Sigmoid colon (tissue), 7 donors: ENCODE measurements around the gene MST1. TPM values are rescaled to one million over a fixed set of nuclear protein-coding genes. Genes with fewer than 3 reads are reported as not detected.

Source experiments
- DNase-seq: peaks from one replicate; pipeline ENCODE4 v3.0.0-alpha.2; 2019
- H3K27ac ChIP-seq, 4 donors: fragments of 200-600 bp; sonication (generic); one replicate each; pipeline ENCODE4 v1.5.1; 2016 to 2019; ENCODE audit warnings: mild to moderate bottlenecking in 1 of 4
- H3K27me3 ChIP-seq, 3 donors: fragments of 200-600 bp; sonication (generic); one replicate each; pipeline ENCODE4 v1.5.1; 2019; ENCODE audit warnings: mild to moderate bottlenecking in 1 of 3
- H3K36me3 ChIP-seq, 4 donors: fragments of 200-600 bp; sonication (generic); one replicate each; pipeline ENCODE4 v1.5.1; 2016 to 2019
- H3K4me1 ChIP-seq, 4 donors: fragments of 200-600 bp; sonication (generic); one replicate each; pipeline ENCODE4 v1.5.1; 2017 to 2019
- H3K4me3 ChIP-seq, 4 donors: fragments of 200-600 bp; sonication (generic); one replicate each; pipeline ENCODE4 v1.5.1; 2017 to 2019; ENCODE audit warnings: mild to moderate bottlenecking in 2 of 4, moderate library complexity in 1 of 4
- H3K9me3 ChIP-seq, 4 donors: fragments of 200-600 bp in 3 of 4; sonication (generic) in 3 of 4; one replicate each; pipeline versions ENCODE4 v1.5.1 to v1.6.1; 2013 to 2019
- CTCF ChIP-seq, 4 experiments: fragments of 450-650 bp in 3 of 4; fragments of 200-600 bp in 1 of 4; IDR thresholded peaks; one replicate each; pipeline ENCODE4 v1.5.1; 2016 to 2019; ENCODE audit warnings: antibody characterized with exemption in 4 of 4, mild to moderate bottlenecking in 3 of 4, moderate library complexity in 2 of 4
- EP300 ChIP-seq, 4 donors: sonication (generic); formaldehyde crosslinking; IDR thresholded peaks; one replicate each; pipeline ENCODE4 v1.6.1; 2017; ENCODE audit warnings: antibody characterized with exemption in 4 of 4
- POLR2A ChIP-seq, 2 donors: fragments of 450-650 bp; IDR thresholded peaks; one replicate each; pipeline ENCODE4 v1.6.1; 2016; ENCODE audit warnings: antibody characterized with exemption in 2 of 2, mild to moderate bottlenecking in 2 of 2, moderate library complexity in 2 of 2
- POLR2AphosphoS5 ChIP-seq, 4 donors: sonication (generic); formaldehyde crosslinking; IDR thresholded peaks; one replicate each; pipeline ENCODE4 v1.6.1; 2017; ENCODE audit warnings: antibody characterized with exemption in 4 of 4
- WGBS, 2 donors: extraction: QIAGEN DNeasy Blood & Tissue Kit; methylation state at CpG; one replicate each; pipeline ENCODE4 v1.1.7; 2013; 5-methylcytosine and 5-hydroxymethylcytosine counted together
- intact Hi-C: fragments of 100-400 bp; cut with DNase I; formaldehyde crosslinking; loops from one replicate; pipeline ENCODE4 v1.15.1; 2023
- polyA plus RNA-seq, 3 donors: library from polyadenylated mRNA; stranded (reverse); fragments of 200-250 nt; gene quantifications; one replicate each; pipeline ENCODE4 v1.2.3, GENCODE V29; 2013
- total RNA-seq, 4 donors: library from RNA; depleted of rRNA; stranded (reverse); fragments of >200 nt; gene quantifications; one replicate each; pipeline ENCODE4 v1.1.0, GENCODE V29; 2016
- donor health status: healthy with polysubstance abuse.
- donor health status: Bipolar disorder and iron deficiency.
- donor health status: healthy.

Gene MST1
- total and polyA plus RNA-seq, 7 donors = 3.0 to 18.1 (median 7.7) TPM; not detected in 1

GRCh38 chr3:49725906-49726681 is 36.8 kb upstream of the MST1 start:
- intact Hi-C loops = no loop called here
- Histone ChIP-seq H3K9me3 (no peaks in the 10 kb centered on the region), H3K36me3 (peaks cover 20 to 64% (median 32%) of the 10 kb centered on the region in 4 donors), H3K4me3 (no peak overlapping the region), H3K27ac (peak overlapping the region in 1 of 4 donors; percentile 96), H3K4me1 (peaks cover 0 to 31% (median 21%) of the 10 kb centered on the region in 4 donors), H3K27me3 (no peaks in the 10 kb centered on the region)
- TF ChIP-seq POLR2AphosphoS5 (IDR thresholded peaks at IDR 0.05) (no peak), EP300 (IDR thresholded peaks at IDR 0.05) (no peak), CTCF (IDR thresholded peaks at IDR 0.05) (no peak)
- 55 to 86% methylated on average over 11 of the region's 11 CpGs for WGBS, 2 donors
- no peak for DNase-seq

GRCh38 chr3:49724586-49724985 is 35.3 kb upstream of the MST1 start:
- Histone ChIP-seq H3K36me3 (peaks cover 20 to 56% (median 27%) of the 10 kb centered on the region in 4 donors), H3K4me3 (peak overlapping the region; percentile 90 to 99 (median 93)), H3K4me1 (peaks cover 0 to 40% (median 28%) of the 10 kb centered on the region in 4 donors), H3K27ac (peak overlapping the region; percentile 92 to 96 (median 94)), H3K27me3 (no peaks in the 10 kb centered on the region), H3K9me3 (no peaks in the 10 kb centered on the region)
- WGBS, 2 donors = 17 to 29% methylated on average over 6 of the region's 6 CpGs
- intact Hi-C loops = loop anchor here (5.0 kb wide), 1 partner anchor 63 kb away; the partner anchor contains the start of gene IP6K1
- peak; percentile 73 for DNase-seq
- no peak for TF ChIP-seq POLR2AphosphoS5 (IDR thresholded peaks at IDR 0.05)
- no peak for TF ChIP-seq EP300 (IDR thresholded peaks at IDR 0.05)
- TF ChIP-seq CTCF (IDR thresholded peaks at IDR 0.05) = no peak
- TF ChIP-seq POLR2A (IDR thresholded peaks at IDR 0.05) = no peak

GRCh38 chr3:49723628-49724551 is 34.6 kb upstream of the MST1 start, which contains the start of gene GMPPB:
Gene GMPPB, minus strand, starts transcription at chr3:49723951. Its CDS starts 225 bp downstream, at chr3:49723726.
- TF ChIP-seq POLR2AphosphoS5 (IDR thresholded peaks at IDR 0.05) = peak; percentile 68 to 94 (median 81)
- peak; percentile 41 to 54 for TF ChIP-seq POLR2A (IDR thresholded peaks at IDR 0.05)
- TF ChIP-seq EP300 (IDR thresholded peaks at IDR 0.05) = no peak
- intact Hi-C loops = loop anchor here (5.0 kb wide), 1 partner anchor 63 kb away; the partner anchor contains the start of gene IP6K1
- Histone ChIP-seq H3K27ac (peak within 1 kb of the TSS; percentile 92 to 96 (median 94)), H3K4me3 (peak within 1 kb of the TSS; percentile 90 to 99 (median 93)), H3K9me3 (no peaks in the 10 kb centered on the region), H3K27me3 (no peaks in the 10 kb centered on the region), H3K36me3 (peaks cover 20 to 53% (median 27%) of the 10 kb centered on the region in 4 donors), H3K4me1 (peaks cover 0 to 45% (median 33%) of the 10 kb centered on the region in 4 donors)
- WGBS, 2 donors = 0% methylated on average over 102 of the region's 102 CpGs
- DNase-seq = peak; percentile 98

GRCh38 chr3:49723296-49723627 is 34.0 kb upstream of the MST1 start:
- DNase-seq = peak; percentile 86
- Histone ChIP-seq H3K9me3 (no peaks in the 10 kb centered on the region), H3K27me3 (no peaks in the 10 kb centered on the region), H3K4me3 (peak overlapping the region; percentile 90 to 99 (median 93)), H3K27ac (peak overlapping the region; percentile 92 to 96 (median 94)), H3K36me3 (peaks cover 20 to 52% (median 26%) of the 10 kb centered on the region in 4 donors), H3K4me1 (peaks cover 0 to 52% (median 39%) of the 10 kb centered on the region in 4 donors)
- intact Hi-C loops = loop anchor here (5.0 kb wide), 1 partner anchor 64 kb away; the partner anchor contains the start of gene IP6K1
- TF ChIP-seq EP300 (IDR thresholded peaks at IDR 0.05) (no peak), POLR2AphosphoS5 (IDR thresholded peaks at IDR 0.05) (no peak), POLR2A (IDR thresholded peaks at IDR 0.05) (no peak), CTCF (IDR thresholded peaks at IDR 0.05) (no peak)
- 0 to 1% methylated on average over 20 of the region's 20 CpGs for WGBS, 2 donors
